CD14-positive monocyte (primary cell): Measurements from ENCODE around the gene COX6A1. TPM values are rescaled to one million over a fixed set of nuclear protein-coding genes. Genes with fewer than 3 reads are reported as not detected.

Experiments
- DNase-seq, 3 donors: peaks; one replicate each; pipeline ENCODE4 v3.0.0-alpha.2; 2011 to 2022
- H2AFZ ChIP-seq: 2 replicates; pipeline ENCODE4 v1.6.0; 2012; ENCODE audit warnings: mild to moderate bottlenecking, low read depth, low read length, inconsistent platforms; ENCODE audit not compliant: insufficient read depth, poor library complexity, severe bottlenecking
- H3K27ac ChIP-seq, 2 donors: 1 replicate in 1 of 2; 2 replicates in 1 of 2; pipeline ENCODE4 v1.5.1; 2012 to 2013; ENCODE audit warnings: low read length in 2 of 2, control low read depth in 1 of 2, inconsistent platforms in 1 of 2, low read depth in 1 of 2, mild to moderate bottlenecking in 1 of 2
- H3K27me3 ChIP-seq, 2 donors: one replicate each; pipeline versions ENCODE4 v1.6.0 to v1.6.1; 2011 to 2013; ENCODE audit warnings: low read length in 2 of 2; ENCODE audit not compliant: control insufficient read depth in 2 of 2, insufficient read depth in 2 of 2
- H3K36me3 ChIP-seq, 2 donors: replicated peaks in 1 of 2; 1 replicate in 1 of 2; 2 replicates in 1 of 2; pipeline versions ENCODE4 v1.5.1 to v1.6.1; 2012 to 2013; ENCODE audit warnings: low read length in 2 of 2, control low read depth in 1 of 2, inconsistent platforms in 1 of 2, mild to moderate bottlenecking in 1 of 2; ENCODE audit not compliant: insufficient read depth in 2 of 2, control insufficient read depth in 1 of 2
- H3K4me1 ChIP-seq, 2 donors: 1 replicate in 1 of 2; 2 replicates in 1 of 2; pipeline versions ENCODE4 v1.5.1 to v1.6.1; 2012 to 2013; ENCODE audit warnings: low read length in 2 of 2, control low read depth in 1 of 2, inconsistent platforms in 1 of 2, mild to moderate bottlenecking in 1 of 2, moderate library complexity in 1 of 2; ENCODE audit not compliant: insufficient read depth in 2 of 2, control insufficient read depth in 1 of 2
- H3K4me2 ChIP-seq: replicated peaks from 2 replicates; pipeline ENCODE3; 2012; ENCODE audit warnings: low read length, moderate library complexity, mild to moderate bottlenecking; ENCODE audit not compliant: poor library complexity, severe bottlenecking; ENCODE audit errors: extremely low read depth
- H3K4me3 ChIP-seq, 3 experiments: fragments of 200-600 bp in 1 of 3; sonication (generic) in 1 of 3; replicated peaks in 1 of 3; 1 replicate in 2 of 3; 2 replicates in 1 of 3; pipeline ENCODE4 v1.5.1; 2011 to 2013; ENCODE audit warnings: low read length in 3 of 3, mild to moderate bottlenecking in 3 of 3, control low read depth in 2 of 3, low read depth in 2 of 3, inconsistent platforms in 1 of 3, moderate library complexity in 1 of 3
- H3K79me2 ChIP-seq: 2 replicates; pipeline ENCODE4 v1.6.0; 2012; ENCODE audit warnings: mild to moderate bottlenecking, control low read depth, inconsistent platforms, low read length, moderate library complexity; ENCODE audit not compliant: insufficient read depth
- H3K9ac ChIP-seq: 2 replicates; pipeline ENCODE4 v1.6.0; 2017; ENCODE audit warnings: low read length, mild to moderate bottlenecking; ENCODE audit not compliant: insufficient read depth, poor library complexity, severe bottlenecking
- H3K9me3 ChIP-seq, 2 donors: replicated peaks in 1 of 2; 1 replicate in 1 of 2; 2 replicates in 1 of 2; pipeline versions ENCODE4 v1.5.1 to v1.6.1; 2012 to 2013; ENCODE audit warnings: low read length in 2 of 2, control low read depth in 1 of 2; ENCODE audit not compliant: control insufficient read depth in 1 of 2, insufficient read depth in 1 of 2
- H4K20me1 ChIP-seq: 2 replicates; pipeline ENCODE4 v1.6.0; 2012; ENCODE audit warnings: mild to moderate bottlenecking, low read length, control low read depth, moderate library complexity; ENCODE audit not compliant: insufficient read depth
- H3K27ac Mint-ChIP-seq, 7 donors: one replicate each; pipeline ENCODE4 v1.8.0; 2020; ENCODE audit warnings: mild to moderate bottlenecking in 7 of 7, mixed read lengths in 7 of 7, moderate library complexity in 6 of 7, inconsistent platforms in 2 of 7
- H3K27me3 Mint-ChIP-seq, 3 donors: one replicate each; pipeline ENCODE4 v1.8.0; 2021 to 2022; ENCODE audit warnings: low read depth in 3 of 3, mild to moderate bottlenecking in 3 of 3, mixed read lengths in 3 of 3, moderate library complexity in 3 of 3, inconsistent platforms in 1 of 3
- H3K36me3 Mint-ChIP-seq, 2 donors: one replicate each; pipeline ENCODE4 v1.8.0; 2020; ENCODE audit warnings: mixed read lengths in 2 of 2, inconsistent platforms in 1 of 2, mild to moderate bottlenecking in 1 of 2
- H3K4me1 Mint-ChIP-seq: one replicate; pipeline ENCODE4 v1.8.0; 2020; ENCODE audit warnings: mild to moderate bottlenecking, mixed read lengths
- H3K4me3 Mint-ChIP-seq, 2 donors: one replicate each; pipeline ENCODE4 v1.8.0; 2020; ENCODE audit warnings: mild to moderate bottlenecking in 2 of 2, mixed read lengths in 2 of 2, moderate library complexity in 1 of 2
- H3K9me3 Mint-ChIP-seq, 7 donors: one replicate each; pipeline ENCODE4 v1.8.0; 2020 to 2022; ENCODE audit warnings: mixed read lengths in 7 of 7, mild to moderate bottlenecking in 6 of 7, moderate library complexity in 6 of 7, inconsistent platforms in 2 of 7
- WGBS: methylation state at CpG from one replicate; pipeline ENCODE4 v1.1.5; 2013; ENCODE audit warnings: missing lambda C conversion rate; ENCODE audit not compliant: insufficient coverage; 5-methylcytosine and 5-hydroxymethylcytosine counted together
- intact Hi-C, 2 donors: fragments of 100-400 bp; cut with micrococcal nuclease; formaldehyde crosslinking; loops; one replicate each; pipeline versions ENCODE4 v1.15.0 to v1.15.1; 2023
- polyA plus RNA-seq, 3 donors: library from polyadenylated mRNA; depleted of rRNA in 1 of 3; unstranded in 2 of 3; stranded (reverse) in 1 of 3; fragments of 300-500 nt in 2 of 3; fragments of >200 nt in 1 of 3; fragmentation: Illumina TruSeq in 2 of 3; gene quantifications; 1 replicate in 2 of 3; 2 replicates in 1 of 3; pipeline ENCODE4 v1.2.3, GENCODE V29; 2012 to 2021
- TF ChIP-seq, protein P1 (sequence below): fragments of 200-600 bp; IDR thresholded peaks from one replicate; pipeline ENCODE4 v1.8.0; 2022; ENCODE audit warnings: antibody characterized with exemption, mild to moderate bottlenecking

The COX6A1 gene
- polyA plus RNA-seq, 3 donors, result 345 to 924 (median 901) TPM

DNA sequence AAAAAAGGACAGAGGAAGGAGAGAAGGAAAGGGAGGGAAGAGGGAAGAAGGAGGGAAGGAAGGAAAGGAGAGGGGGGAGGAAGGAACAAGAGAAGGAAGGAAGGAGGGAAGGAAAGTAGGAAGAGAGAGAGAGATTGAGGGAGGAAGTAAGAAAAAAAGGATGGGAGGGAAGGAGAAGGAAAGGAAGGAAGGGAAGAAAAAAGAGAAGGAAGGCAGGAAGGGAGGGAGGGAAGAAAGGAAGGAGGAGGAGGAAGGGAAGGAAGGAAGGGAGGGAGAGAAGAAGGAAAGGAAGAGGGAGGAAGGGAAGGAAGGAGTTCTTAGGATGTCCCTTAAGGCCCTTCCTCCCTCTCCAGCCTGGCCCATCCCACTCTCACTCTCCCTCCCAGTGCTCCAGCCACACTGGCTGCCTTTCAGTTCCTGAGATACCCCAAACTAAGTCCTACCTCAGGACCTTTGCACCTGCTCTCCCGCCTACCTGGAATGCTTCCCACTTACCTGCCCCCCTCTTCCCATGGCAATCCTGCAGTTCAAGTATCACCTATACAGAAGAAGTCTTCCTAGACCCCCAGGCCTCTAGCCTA, 47.3 kb upstream of the COX6A1 start:
- Mint-ChIP-seq H3K4me3 (no peak overlapping the region), H3K27ac (peak overlapping the region in 1 of 7 donors; percentile 35), H3K9me3 (peaks cover 1 to 7% (median 5%) of the 10 kb centered on the region in 7 donors), H3K27me3 (peaks cover 19 to 57% (median 44%) of the 10 kb centered on the region in 3 donors), H3K36me3 (no peaks in the 10 kb centered on the region), H3K4me1 (peaks cover 7% of the 10 kb centered on the region)
- Histone ChIP-seq H3K9me3 (no peaks in the 10 kb centered on the region), H3K4me2 (no peak overlapping the region), H4K20me1 (no peaks in the 10 kb centered on the region), H3K27ac (no peak overlapping the region), H2AFZ (no peak overlapping the region), H3K4me3 (no peak overlapping the region), H3K36me3 (no peaks in the 10 kb centered on the region), H3K9ac (no peak overlapping the region), H3K27me3 (peaks cover 7 to 27% of the 10 kb centered on the region in 2 donors), H3K4me1 (no peaks in the 10 kb centered on the region), H3K79me2 (no peaks in the 10 kb centered on the region)
- TF ChIP-seq, protein P1, sequence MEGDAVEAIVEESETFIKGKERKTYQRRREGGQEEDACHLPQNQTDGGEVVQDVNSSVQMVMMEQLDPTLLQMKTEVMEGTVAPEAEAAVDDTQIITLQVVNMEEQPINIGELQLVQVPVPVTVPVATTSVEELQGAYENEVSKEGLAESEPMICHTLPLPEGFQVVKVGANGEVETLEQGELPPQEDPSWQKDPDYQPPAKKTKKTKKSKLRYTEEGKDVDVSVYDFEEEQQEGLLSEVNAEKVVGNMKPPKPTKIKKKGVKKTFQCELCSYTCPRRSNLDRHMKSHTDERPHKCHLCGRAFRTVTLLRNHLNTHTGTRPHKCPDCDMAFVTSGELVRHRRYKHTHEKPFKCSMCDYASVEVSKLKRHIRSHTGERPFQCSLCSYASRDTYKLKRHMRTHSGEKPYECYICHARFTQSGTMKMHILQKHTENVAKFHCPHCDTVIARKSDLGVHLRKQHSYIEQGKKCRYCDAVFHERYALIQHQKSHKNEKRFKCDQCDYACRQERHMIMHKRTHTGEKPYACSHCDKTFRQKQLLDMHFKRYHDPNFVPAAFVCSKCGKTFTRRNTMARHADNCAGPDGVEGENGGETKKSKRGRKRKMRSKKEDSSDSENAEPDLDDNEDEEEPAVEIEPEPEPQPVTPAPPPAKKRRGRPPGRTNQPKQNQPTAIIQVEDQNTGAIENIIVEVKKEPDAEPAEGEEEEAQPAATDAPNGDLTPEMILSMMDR, result no peak
- no peak for DNase-seq
- 100% methylated on average over 1 of the region's 1 CpG for WGBS
- intact Hi-C loops, result no loop called here

DNA sequence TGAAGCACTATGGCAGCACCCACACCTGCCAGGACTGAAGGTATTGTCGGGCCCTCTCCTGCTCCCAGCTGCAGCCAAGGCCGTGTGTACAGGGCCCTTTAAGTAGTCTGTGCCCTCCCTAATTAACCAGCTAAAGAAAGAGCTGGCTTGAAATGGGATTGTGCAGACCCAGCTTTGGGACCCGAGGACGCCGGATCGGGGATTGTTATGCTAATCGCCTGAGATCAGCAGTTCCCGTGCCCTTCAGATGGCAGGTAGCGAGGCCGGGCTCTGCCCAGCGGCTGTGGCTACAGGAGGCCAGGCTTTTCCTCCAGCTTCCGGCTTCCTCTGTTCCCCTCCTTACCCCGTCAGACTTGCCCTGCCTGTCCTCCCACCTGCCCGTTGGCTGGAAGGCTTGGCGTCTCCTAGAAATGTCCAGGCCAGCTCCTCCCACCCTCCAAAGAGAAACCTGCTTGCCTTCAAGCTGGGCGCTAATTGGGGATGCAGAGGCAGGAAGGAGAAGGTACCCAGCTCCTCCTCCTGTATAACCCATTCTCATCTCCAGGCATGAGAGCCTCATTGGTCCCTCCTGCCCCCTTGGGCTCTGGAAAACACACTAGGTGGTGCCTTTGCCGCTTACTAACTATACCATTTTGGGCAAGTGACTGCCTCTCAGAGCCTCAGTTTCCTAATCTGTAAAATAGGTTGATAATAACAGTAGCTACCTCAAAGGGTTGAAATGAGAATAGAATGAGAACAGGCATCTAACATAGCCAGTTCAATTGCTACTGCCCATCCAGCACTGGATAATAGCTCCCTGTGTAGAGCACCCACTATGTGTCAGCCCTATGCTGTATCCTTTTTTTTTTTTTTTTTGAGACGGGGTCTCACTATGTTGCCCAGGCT, 43.2 kb upstream of the COX6A1 start:
- DNase-seq, result no peak
- WGBS, result 15% methylated on average over 15 of the region's 18 CpGs
- Histone ChIP-seq H3K9me3 (no peaks in the 10 kb centered on the region), H3K79me2 (no peaks in the 10 kb centered on the region), H3K4me2 (no peak overlapping the region), H4K20me1 (no peaks in the 10 kb centered on the region), H2AFZ (peak overlapping the region; percentile 65), H3K36me3 (no peaks in the 10 kb centered on the region), H3K9ac (no peak overlapping the region), H3K4me1 (no peaks in the 10 kb centered on the region), H3K4me3 (no peak overlapping the region), H3K27me3 (peaks cover 2 to 23% of the 10 kb centered on the region in 2 donors), H3K27ac (no peak overlapping the region)
- H3K36me3 Mint-ChIP-seq, result no peaks in the 10 kb centered on the region
- H3K27ac Mint-ChIP-seq, result no peak overlapping the region
- H3K9me3 Mint-ChIP-seq, result peaks cover 0 to 4% (median 1%) of the 10 kb centered on the region in 7 donors
- H3K27me3 Mint-ChIP-seq, result peaks cover 20 to 43% (median 38%) of the 10 kb centered on the region in 3 donors
- peak overlapping the region in 1 of 2 donors; percentile 49 for H3K4me3 Mint-ChIP-seq
- intact Hi-C loops, result no loop called here
- peaks cover 4% of the 10 kb centered on the region for H3K4me1 Mint-ChIP-seq
- TF ChIP-seq, protein P1, result no peak
